HG02981 (cell line): ENCODE measurements around the gene FUT4.
"Not testable (repeated sequence)": the region's sequence is repeated elsewhere in the genome, so short reads cannot be mapped to it uniquely, and the experiment has no call there.

Experiments
- ATAC-seq: cut with Tn5 transposase; IDR thresholded peaks from one replicate; pipeline ENCODE4 v1.9.1; 2021; ENCODE audit warnings: mild to moderate bottlenecking, moderate library complexity; ENCODE audit not compliant: unreplicated experiment

Gene FUT4

GRCh38 chr11:94532211-94532610 is 11.5 kb upstream of the FUT4 start:
- no peak for ATAC-seq

DNA sequence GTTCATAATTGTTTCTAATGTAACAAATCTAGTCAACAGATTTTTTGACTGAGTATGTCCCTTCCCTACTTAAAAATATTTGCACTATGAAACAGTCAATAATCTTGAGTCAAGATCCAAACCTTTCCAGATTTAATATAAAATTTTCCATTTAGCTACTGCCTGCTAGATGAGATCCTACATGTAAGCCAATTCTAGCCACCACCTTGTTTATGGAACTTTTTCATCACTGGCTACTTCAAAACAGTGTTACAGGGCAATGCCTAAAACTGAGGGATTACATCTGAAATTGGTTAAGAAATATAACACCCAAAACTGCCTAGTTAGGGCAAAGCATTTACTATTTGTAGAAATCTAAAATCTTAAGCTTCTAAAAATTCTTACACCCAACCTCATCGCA is 10.5 kb upstream of the FUT4 start:
- no peak for ATAC-seq

DNA sequence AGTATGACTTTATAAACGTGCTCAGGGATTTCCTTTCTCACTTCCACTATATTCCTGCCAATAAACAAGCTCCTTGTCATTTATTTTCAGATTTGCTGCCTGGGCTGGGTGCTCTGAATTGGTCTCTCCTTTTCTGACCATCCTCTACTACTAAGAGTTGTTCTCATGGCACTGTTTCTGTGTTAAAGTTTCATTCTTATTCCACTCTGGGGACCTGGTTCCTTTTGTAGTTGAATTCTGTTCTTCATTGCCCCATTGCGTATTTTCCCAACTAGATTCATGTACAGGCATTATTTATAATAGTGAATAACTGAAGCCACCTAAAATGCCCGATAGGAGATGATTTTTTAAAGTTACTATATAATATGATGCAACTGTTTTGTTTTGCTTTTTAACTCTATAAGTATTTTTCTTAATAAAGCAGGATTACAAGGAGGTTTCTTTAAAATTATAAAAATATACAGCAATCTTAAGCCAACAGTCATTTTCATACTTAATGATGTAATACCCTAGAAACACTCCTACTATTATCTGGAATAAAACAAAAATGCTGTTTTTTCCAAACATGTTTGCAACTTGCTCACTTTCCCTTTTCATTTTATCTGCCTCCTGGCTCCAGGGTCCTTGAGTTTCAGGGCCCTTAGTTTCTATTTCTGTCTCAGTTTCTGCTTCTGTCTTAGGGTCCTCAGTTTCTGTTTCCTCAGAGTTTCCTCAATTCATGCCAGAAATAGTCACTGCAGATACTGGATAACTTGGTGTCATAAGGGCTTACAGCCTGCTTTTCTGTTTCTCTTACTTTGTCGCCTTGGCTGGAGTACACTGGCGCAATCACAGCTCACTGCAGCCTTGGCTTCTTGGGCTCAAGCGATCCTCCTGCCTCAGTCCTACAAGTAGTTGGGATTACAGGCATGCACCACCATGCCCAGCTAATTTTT is 9.8 kb upstream of the FUT4 start:
- no peak for ATAC-seq

DNA sequence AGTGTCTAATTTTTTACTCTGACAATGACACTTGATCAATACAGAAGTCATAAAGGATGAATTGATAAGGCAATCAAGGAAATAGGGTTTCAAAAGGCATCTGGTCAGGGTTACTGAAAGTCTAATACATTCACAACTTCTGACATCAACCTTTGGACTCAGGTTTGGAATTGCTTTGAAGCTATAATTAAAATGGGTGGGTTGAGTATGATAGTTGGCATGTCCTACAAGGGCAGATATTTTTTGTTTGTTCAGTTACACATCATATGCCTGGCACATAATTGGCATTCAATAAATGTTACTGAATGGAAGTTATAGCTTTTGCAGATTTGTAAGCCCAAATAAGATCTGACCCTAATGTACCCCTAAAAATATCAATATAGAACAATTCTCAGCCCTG is 7.3 kb upstream of the FUT4 start:
- ATAC-seq = no peak

- no peak for ATAC-seq
Measured at GRCh38 chr11:94537031-94537600, 6.6 kb upstream of the FUT4 start.

- no peak for ATAC-seq
Measured at GRCh38 chr11:94539420-94539819, 4.3 kb upstream of the FUT4 start.

- peak; percentile 6 for ATAC-seq
Measured at GRCh38 chr11:94544646-94545263, 1.0 kb downstream of the FUT4 start.

- ATAC-seq = no peak
Measured at GRCh38 chr11:94545264-94546161, 1.8 kb downstream of the FUT4 start.

DNA sequence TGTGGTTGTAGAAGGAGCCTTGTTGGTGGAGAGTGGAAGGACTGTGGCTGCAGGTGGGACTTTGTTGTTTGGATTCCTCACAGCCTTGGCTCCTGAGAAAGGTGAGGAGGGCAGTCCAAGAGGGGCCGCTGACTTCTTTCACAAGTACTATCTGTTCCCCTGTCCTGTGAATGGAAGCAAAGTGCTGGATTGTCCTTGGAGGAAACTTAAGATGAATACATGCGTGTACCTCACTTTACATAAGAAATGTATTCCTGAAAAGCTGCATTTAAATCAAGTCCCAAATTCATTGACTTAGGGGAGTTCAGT is 2.4 kb downstream of the FUT4 start:
- no peak for ATAC-seq

GRCh38 chr11:94546886-94547285 is 3.2 kb downstream of the FUT4 start:
- no peak for ATAC-seq

GRCh38 chr11:94549146-94549545 is 5.4 kb downstream of the FUT4 start:
- no peak for ATAC-seq

GRCh38 chr11:94550513-94550912 is 6.8 kb downstream of the FUT4 start:
- ATAC-seq = no peak

DNA sequence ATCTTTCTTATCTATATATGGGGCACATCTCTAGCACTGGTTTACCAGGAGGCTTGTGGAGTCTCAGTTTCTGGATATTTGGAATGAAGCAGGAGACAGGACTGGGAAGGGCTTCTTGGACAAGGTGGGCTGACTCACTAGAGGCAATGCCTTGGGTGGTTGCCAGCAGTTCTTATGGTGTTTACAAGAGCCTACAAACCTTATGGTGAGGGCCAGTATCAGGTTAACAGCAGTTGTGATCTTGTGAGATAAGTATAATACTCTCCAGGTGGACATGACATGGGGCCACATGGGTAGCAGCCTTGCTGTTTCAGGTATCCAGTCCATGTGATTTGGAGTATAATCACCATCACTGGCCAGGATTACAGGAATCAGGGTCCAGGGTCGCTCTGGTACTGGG is 10.2 kb downstream of the FUT4 start:
- no peak for ATAC-seq

DNA sequence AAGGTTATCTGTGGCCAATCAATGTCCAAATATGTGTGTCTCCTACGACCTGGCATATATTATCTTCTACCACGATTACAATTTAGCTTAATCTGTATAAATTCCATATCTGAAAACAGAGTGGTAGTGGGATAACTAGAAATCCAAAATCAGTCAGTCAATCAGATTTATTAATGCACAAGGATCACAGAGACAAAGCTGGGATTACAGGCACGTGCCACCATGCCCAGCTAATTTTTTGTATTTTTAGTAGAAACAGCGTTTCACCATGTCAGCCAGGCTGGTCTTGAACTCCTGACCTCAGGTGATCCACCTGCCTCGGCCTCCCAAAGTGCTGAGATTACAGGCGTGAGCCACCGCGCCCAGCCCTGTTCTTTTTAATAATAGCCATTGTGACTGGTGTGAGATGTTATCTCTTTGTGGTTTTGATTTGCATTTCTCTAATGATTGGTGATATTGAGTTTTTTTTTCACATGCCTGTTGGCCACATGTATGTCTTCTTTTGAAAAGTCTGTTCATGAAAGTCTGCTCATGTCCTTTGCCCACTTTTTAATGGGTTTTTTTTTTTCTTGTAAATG is 12.1 kb downstream of the FUT4 start:
- ATAC-seq = not testable (repeated sequence)

DNA sequence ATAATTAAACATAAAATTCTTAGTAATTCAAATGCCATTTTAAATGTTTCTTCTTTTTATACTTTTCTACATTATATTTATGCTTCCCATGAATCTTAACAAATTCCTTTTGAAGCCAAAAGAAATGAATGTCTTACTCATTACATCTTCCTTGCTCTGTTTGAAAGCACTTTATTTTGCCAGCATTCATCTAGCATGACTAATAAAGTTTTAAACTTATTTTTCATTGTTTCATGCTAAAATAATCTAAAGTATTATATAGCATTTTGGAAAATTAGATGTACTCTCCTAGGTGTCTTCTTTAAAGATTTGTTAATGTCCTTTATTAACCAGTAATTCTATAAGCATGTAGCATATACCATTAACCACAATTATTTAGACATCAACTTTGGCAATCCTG is 13.7 kb downstream of the FUT4 start:
- no peak for ATAC-seq

DNA sequence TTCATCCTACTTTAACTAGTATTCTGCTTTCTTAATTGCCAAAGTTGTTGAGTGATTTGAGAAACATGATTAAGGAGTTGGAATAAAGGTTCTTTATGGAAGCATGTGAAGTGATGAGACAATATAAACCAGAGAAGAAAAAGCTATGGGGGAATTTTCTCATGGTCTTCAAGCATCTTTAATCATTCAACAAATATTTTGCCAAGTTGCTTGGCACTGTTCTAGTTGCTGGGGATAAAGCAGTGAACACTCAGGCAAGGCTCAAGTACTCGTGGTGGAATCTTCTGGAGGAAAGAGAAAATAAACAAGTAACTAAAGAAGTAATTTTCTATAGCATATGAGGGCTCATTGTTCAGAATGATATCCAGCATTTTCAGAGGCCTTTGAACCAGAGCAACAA is 14.3 kb downstream of the FUT4 start:
- ATAC-seq = peak; percentile 5

DNA sequence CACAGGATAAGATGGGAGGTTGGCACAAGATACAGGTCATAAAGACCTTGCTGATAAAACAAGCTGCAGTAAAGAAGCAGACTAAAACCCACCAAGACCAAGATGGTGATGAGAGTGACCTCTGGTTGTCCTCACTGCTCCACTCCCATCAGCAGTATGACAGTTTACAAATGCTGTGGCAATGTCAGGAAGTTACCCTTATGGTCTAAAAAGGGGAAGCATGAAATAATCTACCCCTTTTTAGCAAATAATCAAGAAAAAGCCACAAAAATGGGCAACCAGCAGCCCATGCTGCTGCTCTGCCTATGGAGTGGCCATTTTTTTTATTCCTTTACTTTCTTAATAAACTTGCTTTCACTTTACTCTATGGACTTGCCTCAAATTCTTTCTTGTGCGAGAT is 14.7 kb downstream of the FUT4 start:
- peak; percentile 58 for ATAC-seq

DNA sequence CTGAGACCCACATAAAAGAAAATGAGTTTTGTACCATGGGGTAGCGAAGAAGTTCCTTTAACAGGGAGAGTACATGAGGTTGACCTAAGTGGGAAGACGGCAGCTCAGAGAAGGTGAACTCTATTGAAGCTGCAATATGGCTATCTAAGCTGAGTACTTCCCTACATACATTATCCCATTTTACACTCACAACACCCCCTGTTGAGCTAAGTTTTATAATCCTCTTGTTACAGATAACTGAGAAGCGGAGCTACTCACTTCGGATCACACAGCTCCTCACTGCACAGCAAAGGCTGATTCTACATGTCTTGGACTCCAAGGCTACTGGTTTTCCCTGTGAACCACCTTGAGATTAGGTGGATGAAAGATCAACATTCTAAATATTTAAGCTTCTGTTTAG is 15.2 kb downstream of the FUT4 start:
- no peak for ATAC-seq

DNA sequence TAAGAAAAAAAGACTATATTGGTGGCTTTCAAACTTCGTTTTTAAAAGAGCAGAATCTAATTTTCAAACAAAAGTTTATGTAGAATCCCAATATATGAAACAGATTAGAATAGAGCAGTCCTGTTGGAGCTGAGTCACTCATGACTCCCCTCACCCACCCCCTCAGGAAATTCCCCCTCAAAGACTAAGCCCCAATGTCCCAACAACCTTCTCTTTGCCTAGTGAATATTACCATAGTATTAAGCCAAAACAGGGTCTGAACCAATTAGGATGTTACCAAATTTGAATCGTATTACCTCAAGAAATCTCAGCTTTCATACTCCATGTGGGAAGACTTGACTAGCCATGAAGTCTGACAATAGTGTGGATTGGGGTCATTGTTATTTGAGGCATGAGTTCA is 15.6 kb downstream of the FUT4 start:
- no peak for ATAC-seq

DNA sequence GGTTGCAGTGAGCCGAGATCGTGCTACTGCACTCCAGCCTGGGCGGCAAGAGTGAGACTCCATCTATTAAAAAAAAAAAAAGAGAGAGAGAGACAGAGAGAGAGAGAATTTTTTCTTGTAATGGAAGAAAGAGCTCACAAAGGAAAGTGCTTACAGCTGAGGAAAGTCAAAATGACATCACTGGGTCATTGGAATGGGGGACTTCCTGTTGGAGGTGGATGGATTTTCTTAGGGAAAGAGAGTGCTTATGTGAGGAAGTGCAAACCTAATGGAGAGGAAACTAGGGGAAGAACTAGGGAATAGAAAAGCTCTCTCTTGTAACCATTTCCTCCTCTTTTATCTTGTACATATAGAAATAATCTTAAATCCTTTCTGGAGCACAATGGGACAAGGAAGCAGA is 17.1 kb downstream of the FUT4 start:
- no peak for ATAC-seq
